GM10847 (cell line): Measurements from ENCODE around the gene VWA8.

Experiments
- POLR2A ChIP-seq: IDR thresholded peaks from 2 replicates; pipeline ENCODE4 v1.6.1; 2011; ENCODE audit not compliant: insufficient read length; ENCODE audit errors: extremely low read depth

The VWA8 gene

DNA sequence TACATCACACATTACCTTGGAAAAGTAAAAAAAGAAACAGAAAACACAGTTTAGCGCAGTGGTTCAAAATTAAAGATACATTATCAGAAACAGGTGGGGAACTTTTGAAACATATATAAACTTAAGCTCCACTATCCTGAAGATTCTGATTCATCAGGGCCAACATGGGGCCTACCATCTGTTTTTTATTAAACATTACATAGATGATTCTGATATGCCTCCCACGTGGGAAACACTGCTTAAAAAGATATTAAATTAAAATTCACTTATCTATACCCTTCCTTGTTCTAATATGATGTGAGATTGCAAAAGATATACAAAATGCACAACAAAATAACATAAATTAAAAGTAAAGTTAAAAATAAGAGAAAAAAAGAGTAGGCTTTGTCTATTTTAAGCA, 125.0 kb downstream of the VWA8 start:
- TF ChIP-seq POLR2A: no peak

DNA sequence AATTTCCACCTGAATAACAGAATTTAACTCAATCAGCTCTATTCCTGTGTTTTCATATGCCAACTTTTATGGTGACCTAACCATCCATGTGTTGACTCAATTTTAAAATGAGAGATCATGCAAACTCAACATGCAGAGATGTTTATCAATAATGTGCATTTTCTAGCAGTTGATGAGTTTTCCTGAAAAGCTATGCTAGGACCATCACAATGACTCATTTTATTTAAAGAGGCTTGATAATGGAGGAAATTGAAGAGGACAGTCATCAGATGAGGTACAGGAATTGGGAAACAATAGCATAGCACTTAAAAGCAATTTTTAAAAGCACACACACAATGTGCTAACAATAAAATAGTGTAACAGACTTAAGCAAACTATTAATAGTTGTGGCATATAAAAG, 127.1 kb downstream of the VWA8 start:
- TF ChIP-seq POLR2A: no peak

DNA sequence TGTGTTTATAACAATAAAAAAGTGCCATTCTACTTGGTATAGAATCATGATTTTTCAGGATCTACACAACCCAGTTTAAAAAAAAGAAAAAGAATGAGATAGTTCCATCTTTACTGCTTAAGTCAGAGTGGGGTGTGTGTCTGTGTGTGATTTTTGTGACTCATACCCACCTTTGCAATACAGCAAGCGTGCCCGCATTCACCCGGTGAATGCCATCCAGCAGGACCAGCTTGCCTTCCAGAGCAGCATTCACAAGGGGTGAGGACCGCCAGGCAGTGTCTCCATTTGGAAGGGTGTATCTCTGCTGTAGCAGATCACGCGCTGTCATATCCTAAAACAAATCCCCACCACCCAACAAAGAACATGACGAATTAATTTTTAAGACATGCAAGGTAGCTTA, 127.7 kb downstream of the VWA8 start:
- no peak for TF ChIP-seq POLR2A

DNA sequence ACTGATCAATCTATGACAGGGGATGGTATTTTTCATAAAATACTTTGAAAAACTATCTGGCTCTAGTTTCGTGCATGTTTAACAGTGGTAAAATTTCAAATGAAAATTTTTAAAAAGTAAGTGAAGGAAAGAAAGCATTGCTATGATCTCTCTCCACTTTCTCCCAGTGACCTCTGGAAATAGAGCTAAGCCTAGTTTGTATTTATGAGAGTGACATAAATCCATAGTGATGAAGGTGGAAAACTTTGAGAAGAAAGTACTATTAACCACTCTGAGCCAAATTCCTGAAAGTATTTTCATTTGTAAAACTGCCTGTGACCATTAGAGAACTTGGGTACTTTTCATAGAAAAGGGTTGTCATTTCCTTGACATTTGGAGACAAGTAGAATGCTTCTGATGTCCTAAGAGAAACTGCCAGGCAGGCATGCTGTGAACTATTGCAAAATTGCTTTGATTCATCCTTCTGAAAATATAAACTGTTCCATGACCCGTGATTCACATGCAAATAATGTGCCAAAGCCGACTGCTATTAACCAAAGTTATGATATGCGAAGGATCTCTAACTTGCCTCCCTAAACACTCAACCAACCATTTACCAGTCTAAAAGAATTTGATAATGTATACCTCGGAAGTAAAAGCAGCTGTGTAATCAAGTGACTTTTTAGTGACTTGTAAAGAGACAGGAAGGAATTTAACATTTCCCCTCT, 133.2 kb downstream of the VWA8 start:
- no peak for TF ChIP-seq POLR2A

DNA sequence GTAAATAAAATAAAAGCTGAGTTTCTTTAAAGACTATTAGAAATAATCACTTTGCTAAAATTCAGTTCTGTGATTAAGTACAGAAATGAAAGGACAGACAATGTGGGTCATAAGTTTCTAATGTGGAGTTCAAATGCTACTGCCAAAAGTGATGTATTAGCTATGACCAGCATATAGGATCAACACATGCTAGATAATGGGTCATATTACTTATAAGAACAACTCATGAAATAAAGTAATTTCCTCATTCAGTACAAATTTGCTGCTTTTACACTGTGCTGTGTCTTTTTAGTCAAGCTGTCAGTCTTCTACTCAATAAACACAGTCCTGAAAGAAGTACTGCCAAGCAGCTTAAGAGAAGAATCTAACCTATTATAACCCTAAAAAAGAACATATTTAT, 135.2 kb downstream of the VWA8 start:
- TF ChIP-seq POLR2A: no peak

DNA sequence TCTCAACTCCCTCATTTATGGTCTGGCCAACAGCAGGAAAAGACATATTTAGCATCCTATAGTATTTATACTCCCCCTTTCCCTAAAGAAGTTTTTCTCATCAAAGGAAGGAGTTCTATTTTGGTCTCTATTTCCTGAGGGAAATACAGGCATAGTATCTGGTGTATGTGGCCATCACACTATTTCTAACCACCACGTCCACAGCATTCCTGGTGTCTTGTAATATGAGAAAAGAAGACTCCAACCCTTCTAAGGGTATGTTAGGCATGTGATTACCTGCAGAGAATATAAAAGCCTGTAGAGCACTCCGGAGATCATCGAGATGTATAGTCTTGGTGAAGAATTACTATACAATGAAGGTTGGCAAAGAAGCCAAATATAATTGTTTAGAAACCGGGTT, 137.4 kb downstream of the VWA8 start:
- TF ChIP-seq POLR2A: no peak

DNA sequence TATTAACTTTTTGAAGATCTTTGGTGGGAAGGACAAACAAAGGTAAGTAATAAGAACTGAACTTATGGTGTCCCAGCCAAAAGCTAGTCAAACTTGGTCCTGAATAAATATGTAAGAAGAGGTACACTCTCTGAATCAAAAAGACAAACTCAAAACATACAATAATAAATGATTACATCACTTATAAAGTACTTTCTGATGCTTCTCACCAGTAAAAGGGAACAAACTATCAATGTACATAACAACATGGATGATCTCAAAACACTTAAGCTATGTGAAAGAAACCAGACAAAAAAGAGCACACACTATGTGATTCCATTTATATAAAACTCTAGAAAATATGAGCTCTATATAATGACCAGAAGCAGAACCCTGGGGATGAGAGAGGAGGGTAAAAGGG, 138.3 kb downstream of the VWA8 start:
- TF ChIP-seq POLR2A: no peak

DNA sequence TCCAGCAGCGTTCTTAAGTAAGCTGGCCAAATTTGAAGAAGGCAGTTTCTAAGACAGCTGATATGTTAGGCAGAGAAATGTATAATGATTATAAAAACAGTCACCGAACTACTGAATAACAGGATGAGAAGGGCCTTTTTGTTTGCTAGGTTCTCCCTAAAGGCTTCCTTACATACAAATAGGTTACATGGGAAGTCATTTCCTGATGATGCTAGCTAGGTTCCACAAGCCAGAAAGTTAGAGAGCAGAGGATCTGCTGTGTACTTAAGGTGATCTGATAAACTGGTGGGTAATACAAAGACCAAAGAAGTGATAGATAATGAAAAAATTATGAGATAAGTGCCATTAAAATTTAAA, 139.7 kb downstream of the VWA8 start:
- TF ChIP-seq POLR2A: no peak

DNA sequence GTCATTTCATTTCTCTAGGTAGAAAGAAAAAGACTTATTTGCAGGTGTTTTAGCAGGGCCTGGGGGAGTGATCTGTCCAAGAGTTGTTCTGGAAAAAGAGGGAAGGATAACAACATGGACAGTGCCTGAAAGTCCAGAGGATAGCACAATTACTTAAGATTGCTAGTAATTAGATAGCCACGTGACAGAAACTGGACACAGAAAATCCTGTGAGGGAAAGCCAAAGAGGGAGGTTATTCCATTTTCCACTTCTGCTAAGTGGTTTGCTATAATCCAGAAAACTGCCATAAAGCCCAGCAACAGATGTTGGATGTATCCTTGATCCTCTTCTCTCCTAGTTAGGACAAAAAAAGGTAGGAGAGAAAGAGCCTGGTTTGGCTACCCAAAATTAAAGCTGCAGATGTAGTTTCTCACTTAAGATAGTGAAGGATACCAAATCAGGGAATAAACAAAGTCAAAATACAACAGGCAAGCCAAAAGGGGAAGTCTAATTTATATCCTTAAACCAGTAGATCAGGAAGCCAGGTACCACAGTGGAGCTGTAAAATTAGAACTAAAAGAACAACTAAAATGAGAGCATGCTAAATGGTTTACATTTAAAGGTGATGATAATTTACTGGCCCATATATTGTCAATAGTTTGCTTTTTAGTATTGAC, 140.2 kb downstream of the VWA8 start:
- no peak for TF ChIP-seq POLR2A

DNA sequence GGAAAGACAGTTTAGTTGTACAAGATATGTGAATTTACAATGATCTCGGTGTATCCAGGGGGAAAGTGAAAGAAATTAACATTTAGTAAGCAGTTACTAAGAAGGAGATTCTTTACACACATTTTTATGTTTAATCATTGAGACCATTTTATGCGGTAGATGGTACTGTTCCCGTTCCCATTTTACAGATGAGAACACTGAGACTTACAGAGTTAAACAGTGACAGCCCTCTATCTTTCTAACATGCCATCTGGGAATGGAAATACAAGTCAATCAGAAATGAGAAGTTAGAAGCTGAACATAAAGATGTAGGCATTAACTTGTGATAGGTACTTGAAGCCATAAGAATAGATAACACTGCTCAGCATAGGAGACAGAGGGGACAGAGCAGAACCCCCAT, 144.9 kb downstream of the VWA8 start:
- no peak for TF ChIP-seq POLR2A

DNA sequence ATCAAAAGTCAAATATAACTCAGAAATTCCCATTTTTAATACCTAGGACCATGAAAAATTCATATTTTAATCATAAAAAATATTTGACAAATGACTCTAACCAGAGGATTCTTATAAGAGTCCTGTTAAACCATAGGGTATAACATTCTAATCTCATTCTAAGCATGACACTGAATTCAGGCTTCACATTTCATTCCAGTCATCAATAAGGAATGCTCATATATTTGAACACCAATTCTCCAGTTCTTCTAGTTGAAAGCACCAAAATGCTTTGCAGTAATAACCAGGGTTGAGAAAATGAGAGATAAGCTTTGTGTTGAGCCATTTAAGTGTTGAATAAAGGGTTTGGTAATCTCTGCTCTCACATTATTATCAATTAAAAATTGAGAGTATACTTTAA, 147.5 kb downstream of the VWA8 start:
- no peak for TF ChIP-seq POLR2A

DNA sequence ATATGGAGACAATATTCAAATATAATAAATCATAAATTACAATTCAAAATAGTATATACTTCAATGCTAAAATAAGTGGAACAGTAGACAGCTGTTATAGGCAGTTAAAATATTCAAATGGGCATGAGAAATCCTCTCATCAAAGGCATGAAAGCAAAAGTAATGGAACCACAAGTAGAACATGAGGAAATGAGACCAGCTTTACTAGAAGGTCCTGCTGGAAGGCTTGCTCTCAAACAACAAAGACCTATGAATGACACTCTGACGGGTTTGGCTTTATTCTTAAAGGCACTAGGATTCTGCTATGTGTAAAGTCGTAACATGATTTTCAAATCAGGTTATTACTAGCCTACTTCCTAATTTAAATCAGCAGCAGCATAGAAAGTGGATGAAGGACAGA, 148.1 kb downstream of the VWA8 start:
- no peak for TF ChIP-seq POLR2A

DNA sequence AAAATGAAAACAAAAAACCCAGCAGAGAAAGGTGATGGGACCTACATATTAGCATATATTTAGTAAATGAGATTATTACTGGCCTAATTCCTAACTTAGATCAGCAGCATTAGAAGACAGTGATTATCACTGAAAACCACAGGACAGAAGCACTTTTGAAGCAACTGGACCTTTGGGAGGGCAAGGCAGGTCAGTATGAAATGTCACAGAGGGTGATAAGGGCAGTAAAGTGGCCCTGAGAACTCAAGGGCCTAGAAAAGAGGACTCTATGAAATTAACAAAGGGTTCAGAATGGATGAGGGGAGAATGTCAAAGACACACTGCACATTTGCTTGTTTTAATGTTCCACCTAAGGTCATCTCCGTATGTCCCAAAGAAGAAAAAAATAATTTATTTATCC, 148.7 kb downstream of the VWA8 start:
- no peak for TF ChIP-seq POLR2A

DNA sequence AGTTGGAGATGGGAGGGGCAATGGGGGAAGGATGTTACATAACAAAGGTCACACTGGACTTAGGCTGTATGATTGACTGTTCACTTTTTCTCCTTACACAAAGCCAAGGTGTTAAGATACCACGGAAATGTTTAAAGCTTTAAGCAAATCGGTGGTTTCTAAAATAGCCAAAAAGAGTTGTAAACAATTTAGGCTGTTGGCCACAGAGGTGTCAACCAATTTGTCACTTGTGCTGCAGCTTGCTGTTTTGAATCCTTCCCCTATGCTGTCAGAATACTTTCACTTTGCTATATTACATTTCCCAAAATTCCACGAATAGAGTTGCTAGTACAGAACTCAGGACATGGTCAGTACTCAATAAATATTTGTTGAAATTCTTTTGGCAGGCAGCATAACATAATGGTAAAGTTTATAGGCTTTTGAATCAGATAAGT, 149.3 kb downstream of the VWA8 start:
- no peak for TF ChIP-seq POLR2A

DNA sequence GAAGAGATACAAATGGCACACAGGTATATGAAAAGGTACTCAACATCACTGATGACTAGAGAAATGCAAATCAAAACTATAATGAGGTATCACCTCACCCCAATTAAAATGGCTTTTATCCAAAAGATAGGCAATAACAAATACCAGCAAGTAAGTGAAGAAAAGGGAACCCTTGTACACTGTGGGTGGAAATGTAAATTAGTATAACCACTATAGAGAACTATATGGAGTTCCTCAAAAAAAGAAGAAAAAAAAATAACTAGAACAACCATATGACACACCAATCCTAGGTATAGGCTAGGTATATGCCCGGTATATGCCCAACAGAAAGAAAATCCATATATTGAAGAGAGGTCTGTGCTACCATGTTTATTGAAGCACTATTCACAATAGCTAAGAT, 150.9 kb downstream of the VWA8 start:
- no peak for TF ChIP-seq POLR2A

DNA sequence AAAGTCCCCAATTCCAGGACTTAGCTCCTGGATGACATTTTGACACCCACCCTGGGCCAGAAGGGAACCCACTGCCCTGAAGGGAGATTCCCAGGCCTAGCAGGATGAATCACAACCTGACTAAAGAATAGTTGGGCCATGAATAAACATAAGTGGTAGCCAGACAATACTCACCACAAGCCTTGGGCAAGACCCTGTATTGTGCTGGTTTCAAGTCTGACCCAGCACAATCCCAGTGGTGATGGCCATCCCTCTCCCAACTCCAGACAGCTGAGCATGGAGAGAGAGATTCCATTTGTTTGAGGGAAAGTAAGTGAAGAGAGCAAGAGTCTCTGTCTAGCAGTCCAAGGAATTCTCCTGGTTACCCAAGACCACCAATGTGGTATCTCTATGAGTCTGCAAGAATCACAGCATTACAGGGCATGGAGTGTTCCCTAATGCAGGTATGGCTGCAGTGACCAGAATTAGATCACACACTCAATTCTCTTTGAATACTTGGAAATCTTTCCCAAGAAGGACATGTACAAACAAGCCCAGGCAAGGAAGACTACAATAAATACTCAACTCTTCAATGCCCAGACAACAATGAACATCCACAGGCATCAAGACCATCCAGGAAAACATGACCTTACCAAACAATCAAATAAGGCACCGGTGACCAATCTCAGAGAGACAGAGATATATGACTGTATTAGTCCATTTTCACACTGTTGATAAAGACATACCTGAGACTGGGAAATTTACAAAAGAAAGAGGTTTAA, 158.0 kb downstream of the VWA8 start:
- TF ChIP-seq POLR2A: no peak
